HepG2 (cell line): ENCODE data around the gene KLHL12. TPM values are rescaled to one million over a fixed set of nuclear protein-coding genes. Genes with fewer than 3 reads are reported as not detected.

Experiments
- ARNT ChIP-seq: fragments of 450-650 bp; IDR thresholded peaks from 2 replicates; pipeline ENCODE4 v1.6.1; 2017
- BCL3 ChIP-seq: sonication (generic); formaldehyde crosslinking; IDR thresholded peaks from 2 replicates; pipeline ENCODE4 v1.5.1; 2020; ENCODE audit warnings: mild to moderate bottlenecking, missing genetic modification reagents, moderate library complexity
- ESRRA ChIP-seq: sonication (generic); formaldehyde crosslinking; IDR thresholded peaks from 2 replicates; pipeline ENCODE4 v1.5.1; 2020; ENCODE audit warnings: mild to moderate bottlenecking, low read depth, missing genetic modification reagents
- HHEX ChIP-seq: IDR thresholded peaks from 2 replicates; pipeline ENCODE4 v1.6.1; 2016; ENCODE audit warnings: control low read depth
- POLR2AphosphoS5 ChIP-seq: IDR thresholded peaks from 2 replicates; pipeline ENCODE4 v1.6.1; 2012; ENCODE audit warnings: low read depth, low read length
- RELA ChIP-seq: sonication (generic); formaldehyde crosslinking; IDR thresholded peaks from 2 replicates; pipeline ENCODE4 v1.4.0; 2020; ENCODE audit warnings: missing genetic modification reagents
- SIX1 ChIP-seq: sonication (generic); formaldehyde crosslinking; IDR thresholded peaks from 2 replicates; pipeline ENCODE4 v1.4.0; 2020; ENCODE audit warnings: missing genetic modification reagents, borderline replicate concordance
- THAP11 ChIP-seq: IDR thresholded peaks from 2 replicates; pipeline ENCODE4 v1.6.1; 2016; ENCODE audit warnings: missing biosample characterization, missing genetic modification reagents
- THAP8 ChIP-seq: sonication (generic); formaldehyde crosslinking; IDR thresholded peaks from 2 replicates; pipeline ENCODE4 v1.5.1; 2020; ENCODE audit warnings: missing genetic modification reagents, mild to moderate bottlenecking, borderline replicate concordance
- THRA ChIP-seq: sonication (generic); formaldehyde crosslinking; IDR thresholded peaks from 2 replicates; pipeline ENCODE4 v1.4.0; 2020; ENCODE audit warnings: missing genetic modification reagents, borderline replicate concordance
- UBTF ChIP-seq: sonication (generic); formaldehyde crosslinking; IDR thresholded peaks from 2 replicates; pipeline ENCODE4 v1.4.0; 2020; ENCODE audit warnings: mild to moderate bottlenecking, missing genetic modification reagents
- ZBTB26 ChIP-seq: IDR thresholded peaks from 2 replicates; pipeline ENCODE4 v1.6.1; 2016; ENCODE audit warnings: missing compliant biosample characterization, missing genetic modification reagents, borderline replicate concordance
- ZBTB38 ChIP-seq: sonication (generic); formaldehyde crosslinking; IDR thresholded peaks from 2 replicates; pipeline ENCODE4 v1.5.1; 2020; ENCODE audit warnings: mild to moderate bottlenecking, missing genetic modification reagents
- ZMYM4 ChIP-seq: sonication (generic); formaldehyde crosslinking; IDR thresholded peaks from 2 replicates; pipeline ENCODE4 v1.8.1; 2023; ENCODE audit warnings: mild to moderate bottlenecking, missing genetic modification reagents
- ZNF207 ChIP-seq: fragments of 450-650 bp; IDR thresholded peaks from 2 replicates; pipeline ENCODE4 v1.6.1; 2016; ENCODE audit warnings: antibody characterized with exemption, borderline replicate concordance
- ZNF253 ChIP-seq: sonication (generic); formaldehyde crosslinking; IDR thresholded peaks from 2 replicates; pipeline ENCODE4 v1.8.0; 2022; ENCODE audit warnings: mild to moderate bottlenecking, missing genetic modification reagents, borderline replicate concordance
- ZNF275 ChIP-seq: sonication (generic); formaldehyde crosslinking; IDR thresholded peaks from 2 replicates; pipeline ENCODE4 v1.8.0; 2022; ENCODE audit warnings: missing genetic modification reagents, mild to moderate bottlenecking, inconsistent platforms, borderline replicate concordance
- ZNF329 ChIP-seq: sonication (generic); formaldehyde crosslinking; IDR thresholded peaks from 2 replicates; pipeline ENCODE4 v1.9.0; 2021; ENCODE audit warnings: low read depth, mild to moderate bottlenecking, missing genetic modification reagents
- ZNF350 ChIP-seq: sonication (generic); formaldehyde crosslinking; IDR thresholded peaks from 2 replicates; pipeline ENCODE4 v1.4.0; 2020; ENCODE audit warnings: mild to moderate bottlenecking, low read depth, missing genetic modification reagents, borderline replicate concordance
- ZNF569 ChIP-seq: sonication (generic); formaldehyde crosslinking; IDR thresholded peaks from 2 replicates; pipeline ENCODE4 v1.5.0; 2020; ENCODE audit warnings: mild to moderate bottlenecking, missing genetic modification reagents, moderate library complexity, borderline replicate concordance
- ZSCAN9 ChIP-seq: IDR thresholded peaks from 2 replicates; pipeline ENCODE4 v1.6.1; 2016; ENCODE audit warnings: borderline replicate concordance
- polyA plus RNA-seq, 8 experiments: library from polyadenylated mRNA; depleted of rRNA in 3 of 8; stranded (reverse) in 7 of 8; unstranded in 1 of 8; fragments of >200 nt; fragmentation: Illumina TruSeq in 4 of 8; extraction: Trizol in 4 of 8; gene quantifications; 2 replicates each; pipeline versions ENCODE4 v1.2.1 to v1.2.3, GENCODE V29; 2011 to 2016; ENCODE audit warnings: low read depth in 4 of 8, missing spikeins in 1 of 8, mixed read lengths in 1 of 8; ENCODE audit not compliant: insufficient read depth in 1 of 8
- total RNA-seq, 5 experiments: library from RNA; depleted of rRNA; stranded (reverse); fragments of >200 nt; fragmentation: Illumina TruSeq; extraction: Trizol; gene quantifications; 2 replicates each; pipeline ENCODE4 v1.2.3, GENCODE V29; 2016; ENCODE audit warnings: low read depth in 1 of 5

Gene KLHL12
- total and polyA plus RNA-seq, 2 of the 13 experiments (the other 11 are each of a cell fraction or from before 2014, with no cell fraction given): 19.2 to 25.2 TPM

GRCh38 chr1:202957733-202958543, 30.9 kb upstream of the KLHL12 start, which contains the start of gene ADIPOR1 (continued):
- TF ChIP-seq UBTF (CRISPR knock-in tag): peak; percentile 62
- TF ChIP-seq ZNF207: no peak
- TF ChIP-seq SIX1: no peak
- TF ChIP-seq ZNF275 (CRISPR knock-in tag): 0 out of 2 replicates have a peak, but pooled peaks have one; percentile 10
- TF ChIP-seq HHEX (CRISPR knock-in tag): no peak
- no peak for TF ChIP-seq RELA
- peak; percentile 62; the same call in 1 of the 2 replicates for TF ChIP-seq ZMYM4 (CRISPR knock-in tag)
- TF ChIP-seq POLR2AphosphoS5: peak; percentile 71
- peak; percentile 82 for TF ChIP-seq THAP11 (CRISPR knock-in tag)
- TF ChIP-seq ZNF329: no peak
- TF ChIP-seq BCL3: no peak
- TF ChIP-seq ARNT: no peak
- TF ChIP-seq ZNF569 (CRISPR knock-in tag): no peak
- peak; percentile 50; the same call in 1 of the 2 replicates for TF ChIP-seq ZNF350 (CRISPR knock-in tag)
- no peak for TF ChIP-seq ZSCAN9 (CRISPR knock-in tag)
- no peak for TF ChIP-seq THRA (CRISPR knock-in tag)
- no peak for TF ChIP-seq ZNF253 (CRISPR knock-in tag)
- no peak for TF ChIP-seq ESRRA (CRISPR knock-in tag)
- TF ChIP-seq ZBTB26: no peak
- TF ChIP-seq ZBTB38: 0 out of 2 replicates have a peak, but pooled peaks have one; percentile 35
- no peak for TF ChIP-seq THAP8 (CRISPR knock-in tag)
